Measurements from ENCODE around the gene CSPG4.

- TF ChIP-seq POLR2AphosphoS5 (IDR thresholded peaks at IDR 0.05; ENCODE audit: borderline replicate concordance, low read depth, low read length): no peak
- no peak for TF ChIP-seq FOXP2 (optimal IDR thresholded peaks at IDR 0.05; ENCODE audit: control extremely low read depth, extremely low read length, insufficient read depth)
- no peak for TF ChIP-seq EZH2 (IDR thresholded peaks at IDR 0.05)
These were observed 64.3 kb downstream of the CSPG4 start for GRCh38 chr15:75648156-75649000.
